22Rv1 (cell line): ENCODE data around the gene B3GAT2.

Source experiments
- ZFX ChIP-seq: fragments of 450-650 bp; IDR thresholded peaks from 2 replicates; pipeline ENCODE4 v1.6.1; 2017; ENCODE audit warnings: antibody characterized with exemption, borderline replicate concordance
- TF ChIP-seq, protein P1 (sequence below): fragments of 450-650 bp; IDR thresholded peaks from 2 replicates; pipeline ENCODE4 v1.5.1; 2017; ENCODE audit warnings: mild to moderate bottlenecking

DNA sequence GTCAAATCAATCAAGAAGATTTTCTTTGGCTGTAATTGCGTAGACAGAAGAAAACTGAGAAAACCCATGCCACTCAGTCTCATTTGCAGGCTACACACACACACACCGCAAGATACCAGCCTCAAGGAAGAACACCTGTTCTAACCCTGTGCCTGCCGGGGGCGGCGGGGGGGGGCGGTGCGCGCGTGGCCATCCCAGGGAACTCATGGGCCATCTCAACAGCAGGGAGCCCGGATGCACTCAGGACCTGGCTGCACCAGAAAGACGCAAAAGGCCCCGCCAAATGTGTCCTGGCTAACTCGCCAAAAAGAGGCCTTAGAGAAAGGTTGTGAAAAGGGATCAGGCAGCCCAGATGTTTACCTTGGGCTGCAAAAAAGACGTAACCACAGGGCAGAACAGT is 2.1 kb downstream of the B3GAT2 start:
- TF ChIP-seq, protein P1, sequence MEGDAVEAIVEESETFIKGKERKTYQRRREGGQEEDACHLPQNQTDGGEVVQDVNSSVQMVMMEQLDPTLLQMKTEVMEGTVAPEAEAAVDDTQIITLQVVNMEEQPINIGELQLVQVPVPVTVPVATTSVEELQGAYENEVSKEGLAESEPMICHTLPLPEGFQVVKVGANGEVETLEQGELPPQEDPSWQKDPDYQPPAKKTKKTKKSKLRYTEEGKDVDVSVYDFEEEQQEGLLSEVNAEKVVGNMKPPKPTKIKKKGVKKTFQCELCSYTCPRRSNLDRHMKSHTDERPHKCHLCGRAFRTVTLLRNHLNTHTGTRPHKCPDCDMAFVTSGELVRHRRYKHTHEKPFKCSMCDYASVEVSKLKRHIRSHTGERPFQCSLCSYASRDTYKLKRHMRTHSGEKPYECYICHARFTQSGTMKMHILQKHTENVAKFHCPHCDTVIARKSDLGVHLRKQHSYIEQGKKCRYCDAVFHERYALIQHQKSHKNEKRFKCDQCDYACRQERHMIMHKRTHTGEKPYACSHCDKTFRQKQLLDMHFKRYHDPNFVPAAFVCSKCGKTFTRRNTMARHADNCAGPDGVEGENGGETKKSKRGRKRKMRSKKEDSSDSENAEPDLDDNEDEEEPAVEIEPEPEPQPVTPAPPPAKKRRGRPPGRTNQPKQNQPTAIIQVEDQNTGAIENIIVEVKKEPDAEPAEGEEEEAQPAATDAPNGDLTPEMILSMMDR = no peak
- TF ChIP-seq ZFX = no peak
